Raji (cell line): Measurements from ENCODE around the gene CABP4.
A peak's percentile ranks its signal among the peaks of the same experiment; 100 is the strongest.

Experiments
- POLR2A ChIP-seq: IDR thresholded peaks from 2 replicates; pipeline ENCODE4 v1.6.1; 2011; ENCODE audit warnings: low read depth, low read length, control low read depth; ENCODE audit not compliant: insufficient read depth

CABP4 gene

DNA sequence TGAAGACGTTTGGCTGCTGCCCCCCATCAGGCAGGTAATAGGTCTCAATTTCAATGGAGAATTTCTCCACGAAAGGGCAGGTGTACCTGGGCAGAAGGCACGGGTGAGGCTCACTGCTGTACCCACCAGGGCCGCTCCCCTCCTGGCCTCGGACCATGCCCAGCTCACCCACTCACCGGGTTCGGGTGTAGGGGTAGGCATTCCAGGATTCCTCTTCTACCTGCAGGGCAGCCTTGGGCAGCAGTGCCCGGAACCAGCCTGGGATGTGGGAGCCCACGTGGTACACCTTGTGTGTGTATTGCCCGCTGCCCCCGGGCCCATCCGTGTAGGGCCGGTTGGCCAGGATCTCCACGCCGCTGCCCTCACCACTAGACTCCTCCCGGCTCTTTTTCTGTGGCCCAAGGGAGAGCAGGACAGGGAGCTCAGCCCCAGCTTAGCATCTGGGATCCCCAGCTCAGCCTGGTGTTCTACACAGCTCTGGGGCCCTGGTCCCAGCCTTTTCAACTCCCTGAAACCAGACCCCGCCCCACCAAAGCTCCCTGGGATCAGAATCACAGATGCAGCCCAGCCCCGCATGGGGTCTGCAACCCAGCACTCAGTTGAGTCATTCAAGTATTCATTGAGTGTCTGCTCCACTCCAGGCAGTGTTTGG, 47.3 kb downstream of the CABP4 start:
- TF ChIP-seq POLR2A, result no peak

DNA sequence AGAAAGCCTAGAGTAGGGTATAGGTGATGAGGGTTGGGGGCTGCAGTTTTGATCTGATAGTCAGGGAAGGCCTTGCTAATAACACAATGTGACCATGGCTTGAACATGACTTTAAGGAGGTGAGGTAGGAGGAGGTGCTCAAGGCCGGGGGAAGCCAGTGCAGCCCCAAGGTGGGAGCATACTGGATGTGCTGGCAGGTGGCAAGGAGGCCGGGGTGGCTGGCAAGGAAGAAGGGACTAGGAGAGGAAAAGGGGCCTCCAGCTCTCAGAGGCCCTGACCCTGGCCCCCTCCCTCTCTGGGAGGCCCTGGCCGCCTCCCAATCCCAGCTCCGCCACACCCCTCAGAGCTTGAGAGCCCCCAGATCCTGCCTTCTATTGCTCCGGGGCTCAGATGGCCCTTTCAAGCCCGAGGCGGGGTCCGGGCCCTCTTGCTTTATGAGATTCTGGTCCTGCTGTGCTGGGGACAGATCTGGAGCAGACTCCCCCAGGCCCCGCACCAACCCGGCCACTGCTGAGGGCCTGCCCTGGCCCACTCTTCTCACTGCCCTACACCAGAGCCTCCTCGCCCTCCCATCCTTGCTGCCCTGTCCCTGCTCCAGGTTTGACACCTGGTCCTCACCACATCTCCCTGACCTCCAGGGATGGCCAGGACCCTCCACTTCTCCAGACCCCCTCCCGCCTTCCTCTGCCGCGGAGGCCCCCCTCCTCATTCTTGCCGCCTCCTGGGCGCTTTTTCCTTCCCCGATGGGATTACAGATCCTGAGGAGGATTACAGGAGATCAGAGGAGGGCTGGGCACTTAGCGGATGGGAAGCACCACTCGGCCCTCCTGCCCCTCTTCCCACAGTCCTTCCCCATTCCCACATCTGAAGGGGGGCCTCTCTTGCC, 48.2 kb downstream of the CABP4 start:
- no peak for TF ChIP-seq POLR2A

DNA sequence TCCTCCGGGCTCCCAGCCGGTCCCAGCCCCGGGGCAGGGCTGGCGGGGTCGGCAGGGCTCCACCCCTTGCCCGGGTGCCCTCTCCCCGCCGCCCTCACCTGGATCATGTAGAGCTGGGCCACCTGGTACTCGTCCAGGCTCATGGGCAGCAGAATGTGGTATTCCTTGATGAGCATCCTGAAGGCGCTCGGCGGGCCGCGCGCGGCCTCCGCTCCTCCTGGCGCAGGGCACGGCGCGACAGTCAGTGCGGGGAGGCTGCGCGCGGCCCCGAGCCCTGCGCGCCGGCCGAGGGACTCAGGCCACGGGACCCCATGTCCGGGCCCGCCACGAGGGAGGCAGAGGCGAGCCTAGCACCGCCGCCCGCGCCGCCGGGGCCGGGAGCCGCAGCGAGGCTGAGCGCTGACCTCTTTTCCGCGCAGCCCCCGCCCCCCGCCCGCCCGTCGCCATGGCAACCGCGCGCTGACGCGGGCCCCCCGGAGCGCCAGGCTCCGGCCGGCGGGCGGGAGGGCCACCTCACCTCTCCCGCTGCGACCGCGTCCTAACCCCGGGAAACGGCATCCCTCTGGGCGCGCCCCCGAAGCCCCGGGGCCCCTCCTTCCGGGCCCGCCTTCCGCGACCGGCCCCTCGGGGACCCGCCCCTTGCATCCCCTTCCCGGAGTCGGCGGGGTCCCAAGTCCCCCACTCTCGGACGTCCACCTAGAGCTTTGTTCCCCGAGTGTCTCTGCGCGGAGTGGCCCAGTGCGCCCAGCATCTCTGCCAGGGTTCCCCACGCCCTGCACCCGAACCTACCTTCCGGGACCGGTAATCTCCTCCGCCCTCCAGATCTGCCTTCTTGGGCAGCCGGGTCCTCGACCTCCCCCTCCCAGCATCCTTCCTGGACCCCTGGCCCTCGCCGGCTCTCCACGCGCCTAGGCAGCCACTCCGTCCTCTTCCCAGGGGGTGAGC, 49.1 kb downstream of the CABP4 start:
- TF ChIP-seq POLR2A, result no peak

DNA sequence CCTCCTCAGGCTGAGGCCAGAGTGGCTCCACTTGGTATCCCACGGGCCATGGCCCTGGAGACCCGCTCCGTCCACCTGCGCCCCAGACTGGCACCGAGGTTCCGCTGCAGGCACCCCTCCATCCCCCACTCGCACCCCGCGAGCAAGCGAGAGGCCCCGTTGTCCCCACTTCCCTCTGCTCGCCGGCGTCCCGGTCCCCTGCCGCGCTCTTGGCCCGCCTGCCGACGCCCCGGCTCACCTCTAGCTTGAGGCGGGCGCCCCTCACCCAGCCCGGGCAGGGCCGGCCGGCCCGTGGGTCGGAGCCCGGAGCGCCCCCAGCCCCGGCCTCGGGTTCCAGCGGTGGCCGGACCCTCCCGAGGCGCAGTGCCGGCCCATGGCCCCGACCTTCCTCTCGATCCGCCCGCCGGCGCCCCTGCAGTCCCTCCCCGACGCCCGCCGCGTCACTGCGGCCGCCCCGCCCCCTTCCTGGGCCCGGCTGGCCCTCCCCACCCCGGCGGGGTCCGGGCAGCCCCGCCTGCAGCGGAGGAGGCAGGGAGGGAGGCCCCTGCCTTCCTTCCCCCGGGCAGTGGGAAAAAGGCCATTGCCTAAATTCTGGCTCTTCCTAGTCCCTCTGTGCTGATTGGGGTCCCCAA, 49.9 kb downstream of the CABP4 start, which contains the start of gene PITPNM1:
TSS of gene PITPNM1 (minus strand) at position 414 of the 632 bp plus-strand sequence. CDS start 1,183 bp downstream, outside the sequence.
- TF ChIP-seq POLR2A, result peak; percentile 67

DNA sequence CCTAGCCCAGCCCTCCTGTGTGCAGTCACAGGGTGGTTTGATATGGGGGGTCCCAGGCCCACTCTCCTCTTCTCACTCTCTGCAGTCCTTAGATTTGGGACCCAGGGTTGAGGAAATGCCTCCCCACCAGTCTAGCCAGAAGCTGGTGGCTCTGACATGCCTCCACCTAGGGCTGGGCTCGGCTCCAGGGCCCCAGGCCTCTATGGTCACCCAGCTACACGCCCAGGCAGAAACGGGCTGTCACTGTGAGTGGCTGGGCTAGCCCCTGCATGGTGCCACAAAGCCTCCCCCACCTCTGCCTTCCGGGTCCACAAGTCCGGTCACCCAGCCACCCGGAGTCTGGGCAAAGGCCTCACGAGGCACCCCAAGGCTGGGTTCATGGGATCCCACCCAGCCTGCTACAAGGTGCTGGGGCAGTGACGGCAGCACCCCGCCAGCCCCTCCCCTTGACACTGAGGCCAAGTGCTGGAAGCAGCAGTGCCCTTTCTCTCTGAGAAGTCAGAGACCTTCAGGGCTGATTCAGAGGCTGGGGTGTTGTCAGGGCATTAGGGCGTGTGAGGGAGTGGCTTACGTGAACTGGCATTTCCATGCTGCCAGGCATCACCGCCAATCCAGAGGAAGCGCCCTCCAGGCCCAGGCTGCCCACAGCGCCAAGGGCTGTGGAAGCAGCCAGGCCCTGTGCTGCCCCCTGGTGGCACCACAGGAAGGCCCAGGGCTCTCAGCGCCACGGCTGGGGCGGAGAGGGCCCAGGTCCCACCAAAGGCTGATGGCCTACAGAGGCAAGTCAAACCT, 50.6 kb downstream of the CABP4 start:
- peak; percentile 53; the same call in 1 of the 2 replicates for TF ChIP-seq POLR2A

DNA sequence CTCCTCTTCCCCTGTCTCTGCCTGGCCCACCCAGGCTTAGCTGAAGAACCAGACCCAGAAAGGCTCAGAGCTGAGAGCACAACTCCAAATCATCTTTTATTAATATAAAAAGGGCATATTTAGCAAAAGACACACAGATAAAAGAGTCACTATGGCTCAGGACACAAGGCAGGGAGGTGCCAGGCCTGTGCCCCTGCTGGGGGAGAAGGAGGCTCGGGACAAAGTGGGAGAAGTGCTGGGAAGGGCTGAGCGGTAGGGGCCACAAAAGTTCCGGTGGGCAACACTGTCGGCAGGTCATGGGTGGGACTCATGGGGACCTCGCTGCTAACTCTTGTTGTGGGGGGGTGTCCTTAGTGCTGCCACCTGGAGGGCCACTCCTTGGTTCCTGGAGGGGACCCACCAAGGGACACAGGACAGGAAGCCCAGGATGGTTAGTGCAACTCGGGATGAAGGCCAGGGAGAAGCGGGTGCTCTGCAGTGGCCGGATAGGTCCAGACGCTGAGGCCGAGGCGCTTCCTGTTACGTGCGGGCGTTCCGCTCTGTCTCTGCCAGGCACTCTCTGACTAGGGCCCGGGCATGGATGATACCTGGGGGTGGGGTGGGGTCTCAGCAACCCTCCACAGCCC, 51.4 kb downstream of the CABP4 start:
- TF ChIP-seq POLR2A, result no peak

DNA sequence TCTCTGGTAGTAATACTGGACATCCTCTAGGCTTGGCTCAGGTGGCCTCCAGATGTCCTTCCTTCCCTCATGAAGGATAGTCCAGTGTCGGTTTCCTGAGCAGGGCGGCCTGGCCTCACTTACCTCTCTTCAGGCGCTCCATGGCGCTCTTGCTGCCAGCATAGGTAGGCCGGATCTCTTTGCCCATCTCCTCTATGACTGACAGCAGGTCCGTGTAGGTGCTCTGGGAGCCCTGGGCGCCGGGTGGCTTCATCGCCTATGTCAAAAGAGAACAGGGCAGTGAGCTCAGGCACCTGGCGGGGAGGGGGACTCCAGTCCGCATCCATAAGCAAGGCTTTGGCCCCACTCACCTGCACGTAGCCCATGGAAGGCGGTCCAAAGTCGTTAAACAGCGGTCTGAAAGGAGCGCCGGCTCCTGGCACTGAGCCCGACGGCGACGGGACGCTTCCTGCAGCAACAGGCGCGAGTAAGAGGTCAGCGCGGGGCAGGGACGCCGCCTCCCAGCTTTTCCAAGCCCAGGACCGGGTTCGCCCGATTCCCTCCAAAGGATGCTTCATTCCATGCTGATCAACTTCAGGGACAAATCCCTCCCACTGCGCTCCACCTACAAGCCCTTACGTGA, 52.2 kb downstream of the CABP4 start:
- no peak for TF ChIP-seq POLR2A

DNA sequence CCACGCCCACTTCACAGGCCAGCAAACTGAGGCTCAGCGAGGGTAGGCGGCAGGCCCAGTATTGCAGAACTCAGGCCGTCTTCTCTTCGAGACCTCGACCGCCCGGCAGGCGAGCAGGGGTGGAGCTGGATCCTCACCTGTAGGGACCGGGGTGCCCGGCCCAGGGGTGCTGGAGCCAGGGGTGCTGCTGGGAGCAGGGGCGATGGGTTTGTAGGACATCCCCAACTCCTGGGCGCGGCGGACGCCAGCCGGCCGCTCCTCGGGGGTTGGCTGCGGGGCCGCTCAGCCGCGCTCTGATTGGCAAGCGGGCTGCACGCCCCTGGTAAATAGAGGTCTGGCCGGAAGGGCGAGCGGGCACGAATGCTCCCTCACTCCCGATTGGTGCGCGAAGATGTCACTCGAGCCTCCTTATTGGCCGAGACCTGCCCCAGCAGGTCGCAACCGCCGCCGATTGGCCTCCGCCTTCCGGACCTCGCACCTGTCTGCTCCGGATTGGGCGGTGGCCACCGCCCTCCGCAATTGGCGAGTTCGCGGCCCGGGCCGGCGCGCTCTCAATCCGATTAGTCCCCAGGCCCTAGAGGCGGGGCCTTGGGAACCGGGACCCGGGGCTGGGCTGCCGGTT, 52.8 kb downstream of the CABP4 start, which contains the start of gene CDK2AP2:
TSS of gene CDK2AP2 (minus strand) at position 299 of the 622 bp plus-strand sequence. CDS start at position 219, 80 bp downstream.
- TF ChIP-seq POLR2A, result peak; percentile 81

DNA sequence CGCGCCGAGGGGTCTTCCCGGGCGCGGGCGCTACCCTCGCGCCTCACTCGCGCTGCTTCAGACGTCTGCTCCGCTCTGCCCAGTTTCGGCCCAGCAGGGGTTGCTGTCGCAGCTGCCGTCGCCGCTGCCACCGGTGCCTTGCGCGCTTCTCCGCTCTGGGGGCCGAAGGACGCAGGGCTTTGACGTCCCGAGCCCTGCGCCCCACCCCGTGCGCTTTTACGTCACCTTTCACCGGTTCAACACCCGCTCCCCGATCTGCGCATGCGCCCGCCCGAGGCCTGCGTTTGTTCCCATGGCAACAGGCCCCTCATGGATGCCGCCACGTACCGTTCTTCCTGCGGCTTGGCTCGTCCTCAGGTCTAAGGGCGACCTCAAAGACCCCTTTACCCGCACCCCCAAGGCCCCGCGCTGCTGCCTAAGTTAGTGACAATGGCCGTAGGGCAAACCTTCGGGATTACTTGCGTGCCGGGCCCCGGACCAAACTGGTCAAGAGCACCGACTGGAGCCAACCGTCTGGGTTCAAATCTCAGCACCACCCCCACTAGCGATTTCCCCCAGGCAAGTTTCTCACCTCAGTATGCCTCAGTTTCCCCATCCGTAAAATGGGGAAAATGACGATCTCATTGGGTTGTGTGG, 53.5 kb downstream of the CABP4 start:
- TF ChIP-seq POLR2A, result peak; percentile 38; the same call in 1 of the 2 replicates

DNA sequence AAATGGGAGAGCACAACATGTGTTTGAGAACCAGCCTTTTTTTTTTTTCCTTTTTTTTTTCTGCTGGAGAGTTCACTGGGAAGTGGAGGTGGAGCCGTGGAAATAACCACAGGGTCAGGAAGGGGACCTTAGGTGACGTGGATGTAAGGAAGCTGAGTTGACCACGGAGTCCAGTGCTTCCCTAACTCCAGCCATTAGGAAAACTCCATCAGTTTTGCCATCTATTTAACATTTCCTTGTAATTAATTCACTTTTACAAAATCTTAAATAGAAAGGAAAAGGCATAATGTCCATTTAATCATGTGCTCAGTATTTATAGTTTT, 54.8 kb downstream of the CABP4 start:
- no peak for TF ChIP-seq POLR2A
